HUES64 (cell line): ENCODE measurements around the gene SLC12A1.

Experiments used
- H3K27ac ChIP-seq: 2 replicates; pipeline ENCODE4 v1.7.0; 2013; ENCODE audit warnings: low read depth, low read length, inconsistent platforms
- H3K27me3 ChIP-seq: 2 replicates; pipeline ENCODE4 v1.6.1; 2013; ENCODE audit warnings: mild to moderate bottlenecking, low read length; ENCODE audit not compliant: insufficient read depth
- H3K36me3 ChIP-seq: 2 replicates; pipeline ENCODE4 v1.6.1; 2013; ENCODE audit warnings: mild to moderate bottlenecking, low read length; ENCODE audit not compliant: insufficient read depth
- H3K4me1 ChIP-seq: 2 replicates; pipeline ENCODE4 v1.6.1; 2013; ENCODE audit warnings: mild to moderate bottlenecking, low read length, moderate library complexity; ENCODE audit not compliant: insufficient read depth
- H3K4me3 ChIP-seq: 2 replicates; pipeline ENCODE4 v1.5.1; 2013; ENCODE audit warnings: mild to moderate bottlenecking, low read length, moderate library complexity
- H3K9ac ChIP-seq: 2 replicates; pipeline ENCODE4 v1.6.1; 2013; ENCODE audit warnings: mild to moderate bottlenecking, low read depth, low read length
- H3K9me3 ChIP-seq: 2 replicates; pipeline ENCODE4 v1.6.1; 2013; ENCODE audit warnings: low read depth, low read length; ENCODE audit not compliant: insufficient read depth
- WGBS: fragments of 150-250, 120-280 bp; methylation state at CpG from one replicate; pipeline ENCODE4 v1.1.7; 2013; ENCODE audit warnings: missing lambda C conversion rate; 5-methylcytosine and 5-hydroxymethylcytosine counted together

SLC12A1 gene

GRCh38 chr15:48186271-48186670 lies 19.8 kb upstream of the SLC12A1 start:
- 88% methylated on average over 3 of the region's 3 CpGs for WGBS
- no peak overlapping the region for H3K4me3 ChIP-seq
- H3K27me3 ChIP-seq, result peaks cover 3% of the 10 kb centered on the region; the same call in 1 of the 2 replicates
- H3K4me1 ChIP-seq, result no peaks in the 10 kb centered on the region; the same call in 1 of the 2 replicates
- no peak overlapping the region for H3K9ac ChIP-seq
- no peak overlapping the region for H3K27ac ChIP-seq
- no peaks in the 10 kb centered on the region for H3K36me3 ChIP-seq
- H3K9me3 ChIP-seq, result no peaks in the 10 kb centered on the region

GRCh38 chr15:48190932-48191573 lies 15.0 kb upstream of the SLC12A1 start:
- Histone ChIP-seq H3K27ac (no peak overlapping the region), H3K36me3 (no peaks in the 10 kb centered on the region), H3K4me1 (no peaks in the 10 kb centered on the region; the same call in 1 of the 2 replicates), H3K9me3 (no peaks in the 10 kb centered on the region), H3K9ac (no peak overlapping the region), H3K27me3 (peaks cover 28% of the 10 kb centered on the region), H3K4me3 (peak overlapping the region; percentile 52)
- 6% methylated on average over 13 of the region's 15 CpGs for WGBS

GRCh38 chr15:48191574-48192225 lies 14.4 kb upstream of the SLC12A1 start, which contains the start of gene CTXN2:
Gene CTXN2, plus strand, starts transcription at chr15:48191665. Its CDS starts 9,636 bp downstream, at chr15:48201301.
- H3K9me3 ChIP-seq, result no peaks in the 10 kb centered on the region
- peak within 1 kb of the TSS; percentile 52 for H3K4me3 ChIP-seq
- H3K27ac ChIP-seq, result no peak within 1 kb of the TSS
- no peak within 1 kb of the TSS for H3K9ac ChIP-seq
- peaks cover 28% of the 10 kb centered on the region for H3K27me3 ChIP-seq
- H3K36me3 ChIP-seq, result no peaks in the 10 kb centered on the region
- 11% methylated on average over 31 of the region's 31 CpGs for WGBS
- H3K4me1 ChIP-seq, result no peaks in the 10 kb centered on the region; the same call in 1 of the 2 replicates

GRCh38 chr15:48202068-48202467 lies 4.0 kb upstream of the SLC12A1 start:
- WGBS, result 89% methylated on average over 1 of the region's 1 CpG
- Histone ChIP-seq H3K27me3 (no peaks in the 10 kb centered on the region), H3K36me3 (no peaks in the 10 kb centered on the region), H3K9ac (no peak overlapping the region), H3K4me3 (no peak overlapping the region), H3K9me3 (no peaks in the 10 kb centered on the region), H3K27ac (no peak overlapping the region), H3K4me1 (peaks cover 6% of the 10 kb centered on the region; the same call in 1 of the 2 replicates)

- 95% methylated on average over 1 of the region's 1 CpG for WGBS
- no peak overlapping the region for H3K4me3 ChIP-seq
- H3K36me3 ChIP-seq, result no peaks in the 10 kb centered on the region
- no peak overlapping the region for H3K9ac ChIP-seq
- H3K27me3 ChIP-seq, result no peaks in the 10 kb centered on the region
- no peaks in the 10 kb centered on the region for H3K4me1 ChIP-seq
- H3K9me3 ChIP-seq, result no peaks in the 10 kb centered on the region
- H3K27ac ChIP-seq, result no peak overlapping the region
Measured at GRCh38 chr15:48221261-48221660, 15.2 kb downstream of the SLC12A1 start.

- H3K27me3 ChIP-seq, result no peaks in the 10 kb centered on the region
- 91% methylated on average over 4 of the region's 4 CpGs for WGBS
- H3K36me3 ChIP-seq, result no peaks in the 10 kb centered on the region
- H3K9me3 ChIP-seq, result no peaks in the 10 kb centered on the region
- no peaks in the 10 kb centered on the region for H3K4me1 ChIP-seq
- H3K9ac ChIP-seq, result no peak overlapping the region
- H3K27ac ChIP-seq, result no peak overlapping the region
- H3K4me3 ChIP-seq, result no peak overlapping the region
Measured at GRCh38 chr15:48221885-48222284, 15.8 kb downstream of the SLC12A1 start.

- H3K36me3 ChIP-seq, result no peaks in the 10 kb centered on the region
Measured at GRCh38 chr15:48222627-48223026, 16.5 kb downstream of the SLC12A1 start.

GRCh38 chr15:48225771-48226170 lies 19.7 kb downstream of the SLC12A1 start:
- Histone ChIP-seq H3K27me3 (no peaks in the 10 kb centered on the region), H3K27ac (no peak overlapping the region), H3K9me3 (no peaks in the 10 kb centered on the region), H3K4me3 (no peak overlapping the region), H3K36me3 (no peaks in the 10 kb centered on the region), H3K9ac (no peak overlapping the region), H3K4me1 (no peaks in the 10 kb centered on the region)
- WGBS, result 93% methylated on average over 3 of the region's 3 CpGs

More at GRCh38 chr15:48222627-48223026, 16.5 kb downstream of the SLC12A1 start:
- Histone ChIP-seq H3K27ac (no peak overlapping the region), H3K9ac (no peak overlapping the region), H3K4me1 (no peaks in the 10 kb centered on the region), H3K27me3 (no peaks in the 10 kb centered on the region), H3K4me3 (no peak overlapping the region), H3K9me3 (no peaks in the 10 kb centered on the region)
- 91% methylated on average over 1 of the region's 1 CpG for WGBS

GRCh38 chr15:48230498-48230897 lies 24.4 kb downstream of the SLC12A1 start:
- Histone ChIP-seq H3K4me3 (no peak overlapping the region), H3K36me3 (no peaks in the 10 kb centered on the region), H3K9me3 (no peaks in the 10 kb centered on the region), H3K27ac (no peak overlapping the region), H3K27me3 (no peaks in the 10 kb centered on the region), H3K9ac (no peak overlapping the region), H3K4me1 (no peaks in the 10 kb centered on the region)
- WGBS, result 86% methylated on average over 5 of the region's 5 CpGs

GRCh38 chr15:48233246-48233645 lies 27.1 kb downstream of the SLC12A1 start:
- H3K36me3 ChIP-seq, result no peaks in the 10 kb centered on the region
- no peak overlapping the region for H3K9ac ChIP-seq
- no peak overlapping the region for H3K4me3 ChIP-seq
- H3K9me3 ChIP-seq, result no peaks in the 10 kb centered on the region
- H3K27me3 ChIP-seq, result no peaks in the 10 kb centered on the region
- no peaks in the 10 kb centered on the region for H3K4me1 ChIP-seq
- no peak overlapping the region for H3K27ac ChIP-seq

GRCh38 chr15:48239334-48239733 lies 33.2 kb downstream of the SLC12A1 start:
- 94% methylated on average over 4 of the region's 4 CpGs for WGBS
- H3K4me1 ChIP-seq, result no peaks in the 10 kb centered on the region
- H3K9ac ChIP-seq, result no peak overlapping the region
- H3K36me3 ChIP-seq, result no peaks in the 10 kb centered on the region
- no peak overlapping the region for H3K4me3 ChIP-seq
- no peaks in the 10 kb centered on the region for H3K27me3 ChIP-seq
- H3K27ac ChIP-seq, result no peak overlapping the region
- no peaks in the 10 kb centered on the region for H3K9me3 ChIP-seq
